CD4-positive, alpha-beta T cell treated with Interleukin-15 for 1 hour (primary cell): ENCODE data around the gene RNASE8.

ENCODE experiments used
- DNase-seq: peaks from one replicate; pipeline ENCODE4 v3.0.0-alpha.2; 2020

The RNASE8 gene

GRCh38 chr14:21054123-21054767 lies 3.4 kb upstream of the RNASE8 start:
- no peak for DNase-seq

- DNase-seq, result no peak
Measured at GRCh38 chr14:21054768-21055145, 2.9 kb upstream of the RNASE8 start.

- DNase-seq, result no peak
Measured at GRCh38 chr14:21055432-21056117, 2.0 kb upstream of the RNASE8 start.

- DNase-seq, result no peak
Measured at GRCh38 chr14:21056520-21057163, 980 bp upstream of the RNASE8 start.

GRCh38 chr14:21058903-21059302 lies 1.3 kb downstream of the RNASE8 start:
- no peak for DNase-seq

- DNase-seq, result no peak
Measured at GRCh38 chr14:21059842-21060613, 2.4 kb downstream of the RNASE8 start.

- DNase-seq, result no peak
Measured at GRCh38 chr14:21060614-21061346, 3.2 kb downstream of the RNASE8 start.

GRCh38 chr14:21061347-21061668 lies 3.7 kb downstream of the RNASE8 start:
- no peak for DNase-seq

GRCh38 chr14:21063479-21063878 lies 5.9 kb downstream of the RNASE8 start:
- no peak for DNase-seq

GRCh38 chr14:21066882-21067502 lies 9.4 kb downstream of the RNASE8 start:
- DNase-seq, result no peak

- DNase-seq, result peak; percentile 67
Measured at GRCh38 chr14:21068521-21069387, 11.1 kb downstream of the RNASE8 start.

- no peak for DNase-seq
Measured at GRCh38 chr14:21069388-21070082, 11.9 kb downstream of the RNASE8 start.

GRCh38 chr14:21070083-21070609 lies 12.5 kb downstream of the RNASE8 start, which contains the start of gene ARHGEF40:
TSS of gene ARHGEF40 (plus strand) at chr14:21070304. CDS start at chr14:21070397, 93 bp downstream.
- no peak for DNase-seq

- DNase-seq, result peak; percentile 49
Measured at GRCh38 chr14:21070610-21071224, 13.1 kb downstream of the RNASE8 start.

- DNase-seq, result peak; percentile 81
Measured at GRCh38 chr14:21071225-21072030, 13.8 kb downstream of the RNASE8 start.

GRCh38 chr14:21072031-21072473 lies 14.4 kb downstream of the RNASE8 start:
- peak; percentile 25 for DNase-seq

- DNase-seq, result no peak
Measured at GRCh38 chr14:21072781-21073339, 15.2 kb downstream of the RNASE8 start.

GRCh38 chr14:21073921-21074320 lies 16.3 kb downstream of the RNASE8 start:
- no peak for DNase-seq
